DMS 273 (cell line): ENCODE data around the gene SAG.

Experiments used
- DNase-seq: peaks from one replicate; lab custom pipeline; 2025; ENCODE audit not compliant: unreplicated experiment; lab: John Stamatoyannopoulos, UW

The SAG gene

GRCh38 chr2:233307565-233307964 is at the start of gene SAG:
SAG (plus strand) TSS chr2:233307816; CDS start chr2:233309190, 1,374 bp downstream.
- no peak for DNase-seq

- DNase-seq: peak; percentile 50
Measured at GRCh38 chr2:233258211-233258610, 49.4 kb upstream of the SAG start.

- no peak for DNase-seq
Measured at GRCh38 chr2:233259730-233260129, 47.9 kb upstream of the SAG start.

GRCh38 chr2:233260661-233261060 is 47.0 kb upstream of the SAG start:
- DNase-seq: no peak

GRCh38 chr2:233261819-233262555 is 45.6 kb upstream of the SAG start:
- no peak for DNase-seq

- no peak for DNase-seq
Measured at GRCh38 chr2:233262562-233262961, 45.1 kb upstream of the SAG start.

- DNase-seq: no peak
Measured at GRCh38 chr2:233263045-233263570, 44.5 kb upstream of the SAG start.

GRCh38 chr2:233264667-233265066 is 42.9 kb upstream of the SAG start:
- DNase-seq: no peak

GRCh38 chr2:233265899-233266431 is 41.7 kb upstream of the SAG start:
- no peak for DNase-seq

GRCh38 chr2:233266481-233266880 is 41.1 kb upstream of the SAG start:
- no peak for DNase-seq

GRCh38 chr2:233267516-233268245 is 39.9 kb upstream of the SAG start:
- no peak for DNase-seq

- no peak for DNase-seq
Measured at GRCh38 chr2:233270366-233270765, 37.2 kb upstream of the SAG start.

- no peak for DNase-seq
Measured at GRCh38 chr2:233270951-233271350, 36.7 kb upstream of the SAG start.

- no peak for DNase-seq
Measured at GRCh38 chr2:233271693-233272092, 35.9 kb upstream of the SAG start.

- no peak for DNase-seq
Measured at GRCh38 chr2:233273120-233273519, 34.5 kb upstream of the SAG start.

- DNase-seq: no peak
Measured at GRCh38 chr2:233275223-233275622, 32.4 kb upstream of the SAG start.

- DNase-seq: no peak
Measured at GRCh38 chr2:233278921-233279320, 28.7 kb upstream of the SAG start.

GRCh38 chr2:233280114-233280693 is 27.4 kb upstream of the SAG start:
- DNase-seq: no peak

- DNase-seq: no peak
Measured at GRCh38 chr2:233281553-233281952, 26.1 kb upstream of the SAG start.

- no peak for DNase-seq
Measured at GRCh38 chr2:233281992-233282603, 25.5 kb upstream of the SAG start.

- DNase-seq: no peak
Measured at GRCh38 chr2:233285921-233286320, 21.7 kb upstream of the SAG start.
